OCI-LY1 (cell line): Measurements from ENCODE around the gene PLD1.
"Not testable (repeated sequence)": the region's sequence is repeated elsewhere in the genome, so short reads cannot be mapped to it uniquely, and the experiment has no call there.

ENCODE experiments used
- H2AFZ ChIP-seq: fragments of 200-600 bp; sonication (generic), shearing (Covaris generic); 2 replicates; pipeline ENCODE4 v1.6.0; 2014; ENCODE audit warnings: antibody characterized with exemption, mild to moderate bottlenecking, low read length
- H3F3A ChIP-seq: fragments of 200-600 bp; sonication (generic), shearing (Covaris generic); 2 replicates; pipeline ENCODE4 v1.6.0; 2014; ENCODE audit warnings: mild to moderate bottlenecking, antibody characterized with exemption, low read length, moderate library complexity; ENCODE audit not compliant: insufficient read depth
- H3K27ac ChIP-seq: fragments of 200-600 bp; sonication (generic); 2 replicates; pipeline ENCODE4 v1.5.1; 2014; ENCODE audit warnings: low read length, mixed run types, mild to moderate bottlenecking, low read depth; ENCODE audit not compliant: poor library complexity, severe bottlenecking
- H3K27me3 ChIP-seq: fragments of 200-600 bp; sonication (generic); 2 replicates; pipeline ENCODE4 v1.6.0; 2014; ENCODE audit warnings: antibody characterized with exemption, mild to moderate bottlenecking, low read length, moderate library complexity; ENCODE audit not compliant: insufficient read depth
- H3K36me3 ChIP-seq: fragments of 200-600 bp; sonication (generic); 2 replicates; pipeline ENCODE4 v1.6.1; 2014; ENCODE audit warnings: mild to moderate bottlenecking, antibody characterized with exemption, low read length, moderate library complexity, mixed read lengths; ENCODE audit not compliant: insufficient read depth
- H3K4me1 ChIP-seq: fragments of 200-600 bp; sonication (generic); 2 replicates; pipeline ENCODE4 v1.5.1; 2014; ENCODE audit warnings: mild to moderate bottlenecking, low read length, moderate library complexity; ENCODE audit not compliant: insufficient read depth, severe bottlenecking
- H3K4me2 ChIP-seq: fragments of 200-600 bp; sonication (generic), shearing (Covaris generic); 2 replicates; pipeline ENCODE4 v1.6.1; 2014; ENCODE audit warnings: low read length
- H3K4me3 ChIP-seq: fragments of 200-600 bp; sonication (generic); 2 replicates; pipeline ENCODE4 v1.5.1; 2014; ENCODE audit warnings: low read length, low read depth, mild to moderate bottlenecking, mixed read lengths; ENCODE audit not compliant: poor library complexity, severe bottlenecking
- H3K79me2 ChIP-seq: fragments of 200-600 bp; shearing (Covaris generic); 2 replicates; pipeline ENCODE4 v1.6.1; 2016; ENCODE audit warnings: mixed run types, low read length, mixed read lengths; ENCODE audit not compliant: insufficient read depth
- H3K9ac ChIP-seq: fragments of 200-600 bp; sonication (generic), shearing (Covaris generic); 2 replicates; pipeline ENCODE4 v1.6.1; 2014; ENCODE audit warnings: mild to moderate bottlenecking, low read length, mixed read lengths
- H3K9me2 ChIP-seq: fragments of 200-600 bp; sonication (generic), shearing (Covaris generic); 2 replicates; pipeline ENCODE4 v1.6.1; 2014; ENCODE audit warnings: low read depth, mild to moderate bottlenecking, low read length, mixed read lengths
- H3K9me3 ChIP-seq: fragments of 200-600 bp; shearing (Covaris generic); 2 replicates; pipeline ENCODE4 v1.6.1; 2014; ENCODE audit warnings: low read length, mixed read lengths
- H4K20me1 ChIP-seq: fragments of 200-600 bp; sonication (generic), shearing (Covaris generic); 2 replicates; pipeline ENCODE4 v1.6.0; 2016; ENCODE audit warnings: mild to moderate bottlenecking, low read length; ENCODE audit not compliant: insufficient read depth
- EZH2 ChIP-seq: fragments of 200-600 bp; sonication (generic), shearing (Covaris generic); IDR thresholded peaks from 2 replicates; pipeline ENCODE4 v1.8.0; 2017; ENCODE audit warnings: borderline replicate concordance, mixed run types, mild to moderate bottlenecking, antibody characterized with exemption, low read length, moderate library complexity, mixed read lengths
- TF ChIP-seq, protein P1 (sequence below): fragments of 200-600 bp; sonication (generic), shearing (Covaris generic); IDR thresholded peaks from 2 replicates; pipeline ENCODE4 v1.5.1; 2017; ENCODE audit warnings: mild to moderate bottlenecking, antibody characterized with exemption, low read length, moderate library complexity, mixed read lengths

The PLD1 gene

DNA sequence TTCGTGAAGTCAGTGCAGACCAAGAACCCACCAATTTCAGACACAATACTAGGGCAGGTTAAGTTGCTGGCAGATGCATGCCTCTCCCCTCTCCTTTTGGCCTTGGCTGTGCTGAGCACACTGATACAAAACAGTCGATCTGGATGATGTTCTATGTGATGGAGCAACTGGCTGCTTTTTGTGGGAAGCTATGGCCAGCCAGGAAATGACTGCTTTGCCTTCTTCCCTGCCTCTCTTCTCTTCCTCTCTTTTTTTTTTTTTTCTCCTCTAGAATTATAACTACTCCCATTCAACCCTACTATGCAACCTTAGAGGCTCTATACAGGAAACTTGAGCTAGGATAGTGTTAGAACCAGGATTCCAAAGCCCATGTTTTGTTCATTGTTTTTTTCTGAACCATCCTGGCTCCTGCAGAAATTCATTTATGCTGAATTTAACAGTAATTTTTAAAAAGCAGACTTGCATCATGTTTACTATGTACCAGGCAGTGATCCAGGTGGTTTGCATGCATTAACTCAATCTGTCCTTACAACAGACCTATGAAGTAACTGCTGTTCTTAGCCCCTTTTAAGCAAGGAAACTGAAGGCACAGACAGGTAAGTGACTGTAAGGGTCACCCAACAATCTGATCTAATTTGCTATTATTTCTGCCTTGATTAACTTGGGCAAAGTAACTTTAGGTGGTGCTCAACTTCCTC, 62.9 kb downstream of the PLD1 start:
- no peaks in the 10 kb centered on the region for H3K4me1 ChIP-seq
- no peak overlapping the region for H3K4me2 ChIP-seq
- TF ChIP-seq EZH2 = no peak
- TF ChIP-seq, protein P1, sequence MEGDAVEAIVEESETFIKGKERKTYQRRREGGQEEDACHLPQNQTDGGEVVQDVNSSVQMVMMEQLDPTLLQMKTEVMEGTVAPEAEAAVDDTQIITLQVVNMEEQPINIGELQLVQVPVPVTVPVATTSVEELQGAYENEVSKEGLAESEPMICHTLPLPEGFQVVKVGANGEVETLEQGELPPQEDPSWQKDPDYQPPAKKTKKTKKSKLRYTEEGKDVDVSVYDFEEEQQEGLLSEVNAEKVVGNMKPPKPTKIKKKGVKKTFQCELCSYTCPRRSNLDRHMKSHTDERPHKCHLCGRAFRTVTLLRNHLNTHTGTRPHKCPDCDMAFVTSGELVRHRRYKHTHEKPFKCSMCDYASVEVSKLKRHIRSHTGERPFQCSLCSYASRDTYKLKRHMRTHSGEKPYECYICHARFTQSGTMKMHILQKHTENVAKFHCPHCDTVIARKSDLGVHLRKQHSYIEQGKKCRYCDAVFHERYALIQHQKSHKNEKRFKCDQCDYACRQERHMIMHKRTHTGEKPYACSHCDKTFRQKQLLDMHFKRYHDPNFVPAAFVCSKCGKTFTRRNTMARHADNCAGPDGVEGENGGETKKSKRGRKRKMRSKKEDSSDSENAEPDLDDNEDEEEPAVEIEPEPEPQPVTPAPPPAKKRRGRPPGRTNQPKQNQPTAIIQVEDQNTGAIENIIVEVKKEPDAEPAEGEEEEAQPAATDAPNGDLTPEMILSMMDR = no peak
- no peaks in the 10 kb centered on the region for H3F3A ChIP-seq
- no peaks in the 10 kb centered on the region for H3K36me3 ChIP-seq
- no peak overlapping the region for H3K9ac ChIP-seq
- H4K20me1 ChIP-seq = no peaks in the 10 kb centered on the region
- no peaks in the 10 kb centered on the region for H3K9me2 ChIP-seq
- H2AFZ ChIP-seq = no peak overlapping the region
- H3K27me3 ChIP-seq = no peaks in the 10 kb centered on the region; the same call in 1 of the 2 replicates
- no peaks in the 10 kb centered on the region for H3K9me3 ChIP-seq
- no peak overlapping the region for H3K4me3 ChIP-seq
- H3K27ac ChIP-seq = no peak overlapping the region
- H3K79me2 ChIP-seq = no peaks in the 10 kb centered on the region

DNA sequence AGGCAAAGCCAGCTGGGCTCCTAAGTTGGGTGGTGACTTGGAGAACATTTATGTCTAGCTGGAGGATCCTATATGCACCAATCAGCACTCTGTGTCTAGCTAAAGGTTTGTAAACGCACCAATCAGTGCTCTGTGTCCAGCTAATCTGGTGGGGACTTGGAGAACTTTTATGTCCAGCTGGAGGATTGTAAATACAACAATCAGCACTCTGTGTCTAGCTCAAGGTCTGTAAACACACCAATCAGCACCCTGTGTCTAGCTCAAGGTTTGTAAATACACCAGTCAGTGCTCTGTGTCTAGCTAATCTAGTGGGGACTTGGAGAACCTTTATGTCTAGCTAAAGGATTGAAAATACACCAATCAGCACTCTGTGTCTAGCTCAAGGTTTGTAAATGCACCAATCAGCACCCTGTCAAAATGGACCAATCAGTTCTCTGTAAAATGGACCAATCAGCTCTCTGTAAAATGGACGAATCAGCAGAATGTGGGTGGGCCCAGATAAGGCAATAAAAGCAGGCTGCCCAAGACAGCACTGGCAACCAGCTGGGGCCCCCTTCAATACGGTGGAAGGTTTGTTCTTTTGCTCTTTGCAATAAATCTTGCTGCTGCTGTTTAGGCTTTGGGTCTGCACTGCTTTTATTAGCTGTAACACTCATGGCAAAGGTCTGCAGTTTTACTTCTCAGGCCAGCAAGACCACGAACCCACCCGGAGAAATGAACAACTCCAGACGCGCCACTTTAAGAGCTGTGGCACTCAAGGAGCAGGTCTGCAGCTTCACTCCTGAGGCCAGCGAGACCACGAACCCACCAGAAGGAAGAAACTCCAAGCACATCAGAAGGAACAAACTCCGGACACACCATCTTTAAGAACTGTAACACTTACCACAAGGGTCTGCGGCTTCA, 63.7 kb downstream of the PLD1 start:
- H3K79me2 ChIP-seq, H3K9me3 ChIP-seq, H3K4me2 ChIP-seq, H2AFZ ChIP-seq, H3K27me3 ChIP-seq, H3F3A ChIP-seq, H3K9ac ChIP-seq, H3K36me3 ChIP-seq, H3K9me2 ChIP-seq, H3K27ac ChIP-seq, H4K20me1 ChIP-seq, H3K4me1 ChIP-seq, H3K4me3 ChIP-seq: not testable (repeated sequence)

DNA sequence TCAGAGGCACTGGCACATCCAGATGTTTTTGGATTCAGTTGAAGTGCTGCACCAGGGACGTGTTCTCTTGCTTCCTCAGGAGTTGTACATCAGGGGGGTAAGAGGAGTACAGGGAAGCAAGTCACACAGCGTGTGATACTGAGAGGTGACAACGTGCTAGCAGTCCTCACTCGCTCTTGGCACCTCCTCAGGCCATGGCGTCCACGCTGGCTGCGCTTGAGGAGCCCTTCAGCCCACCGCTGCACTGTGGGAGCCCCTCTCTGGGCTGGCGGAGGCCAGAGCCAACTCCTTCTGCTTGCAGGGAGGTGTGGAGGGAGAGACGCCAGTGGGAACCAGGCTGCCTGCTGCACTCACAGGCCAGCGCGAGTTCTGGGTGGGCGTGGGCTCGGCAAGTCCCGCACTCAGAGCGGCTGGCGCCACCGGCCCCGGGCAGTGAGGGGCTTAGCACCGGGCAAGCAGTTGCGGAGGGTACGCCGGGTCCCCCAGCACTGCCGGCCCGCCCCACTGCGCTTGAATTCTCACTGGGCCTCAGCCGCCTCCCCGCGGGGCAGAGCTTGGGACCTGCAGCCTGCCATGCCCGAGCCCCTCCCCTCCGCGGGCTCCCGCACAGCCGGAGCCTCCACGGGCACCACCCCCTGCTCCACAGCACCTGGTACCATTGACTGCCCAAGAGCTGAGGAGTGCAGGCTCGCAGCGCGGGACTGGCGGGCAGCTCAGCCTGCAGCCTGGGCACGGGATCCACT, 64.5 kb downstream of the PLD1 start:
- no peak overlapping the region for H3K4me3 ChIP-seq
- TF ChIP-seq, protein P1 = no peak
- no peak for TF ChIP-seq EZH2

More for the DNA sequence above, 64.5 kb downstream of the PLD1 start:
- Histone ChIP-seq H3K4me2 (no peak overlapping the region), H3K9me2 (no peaks in the 10 kb centered on the region), H3K27me3 (no peaks in the 10 kb centered on the region; the same call in 1 of the 2 replicates), H3K79me2 (no peaks in the 10 kb centered on the region), H3K9me3 (no peaks in the 10 kb centered on the region), H3K36me3 (no peaks in the 10 kb centered on the region), H4K20me1 (no peaks in the 10 kb centered on the region), H3K4me1 (no peaks in the 10 kb centered on the region), H3K9ac (no peak overlapping the region), H3K27ac (no peak overlapping the region), H2AFZ (no peak overlapping the region), H3F3A (no peaks in the 10 kb centered on the region)
